IMR-90 (cell line): ENCODE measurements around the gene MYBL2. TPM values are rescaled to one million over a fixed set of nuclear protein-coding genes. Genes with fewer than 3 reads are reported as not detected.

Source experiments
- ATAC-seq: fragments of 200-7000 bp; cut with Tn5 transposase; 2 replicates; pipeline ENCODE4 v1.9.1; 2020; ENCODE audit warnings: low read depth, mild to moderate bottlenecking, moderate library complexity
- Bru-seq: library from RNA; stranded (reverse); fragments of 400-500 nt; gene quantifications from one replicate; lab custom pipeline; 2021; lab: Mats Ljungman, UMichigan
- BruChase-seq, 2 experiments: library from RNA; stranded (reverse); fragments of 400-500 nt; gene quantifications; one replicate each; lab custom pipeline; 2021; lab: Mats Ljungman, UMichigan
- BruUV-seq: library from RNA; stranded (reverse); fragments of 400-500 nt; replicated peaks from 2 replicates; lab custom pipeline; 2021; lab: Mats Ljungman, UMichigan
- CTCF ChIA-PET: fragments of 300-600 bp; formaldehyde crosslinking; extraction: SDS; loops from one replicate; lab custom pipeline; 2021; ENCODE audit warnings: antibody characterized with exemption; lab: Yijun Ruan, JAX
- POLR2A ChIA-PET: fragments of 300-600 bp; sonication (Branson Sonifier 250); formaldehyde crosslinking; loops from one replicate; lab custom pipeline; 2022; ENCODE audit warnings: antibody characterized with exemption; ENCODE audit not compliant: unreplicated experiment; lab: Charles Lee
- DNase-seq: peaks from one replicate; pipeline ENCODE4 v3.0.0; 2013
- H2AFZ ChIP-seq: replicated peaks from 2 replicates; pipeline ENCODE3; 2013; ENCODE audit warnings: low read length, mild to moderate bottlenecking; ENCODE audit not compliant: poor library complexity
- H2AK5ac ChIP-seq: 2 replicates; pipeline ENCODE4 v1.6.1; 2013; ENCODE audit warnings: low read depth, low read length, inconsistent platforms
- H2AK9ac ChIP-seq: replicated peaks from 2 replicates; pipeline ENCODE3; 2013; ENCODE audit warnings: mild to moderate bottlenecking, low read depth, low read length, moderate library complexity; ENCODE audit not compliant: poor library complexity
- H2BK120ac ChIP-seq: 2 replicates; pipeline ENCODE4 v1.6.1; 2013; ENCODE audit warnings: low read depth, low read length, inconsistent platforms
- H2BK15ac ChIP-seq: 3 replicates; pipeline ENCODE4 v1.6.1; 2013; ENCODE audit warnings: low read depth, low read length, inconsistent platforms
- H2BK20ac ChIP-seq: 2 replicates; pipeline ENCODE4 v1.6.1; 2013; ENCODE audit warnings: low read depth, mild to moderate bottlenecking, inconsistent platforms, low read length, moderate library complexity
- H2BK5ac ChIP-seq: 2 replicates; pipeline ENCODE4 v1.6.1; 2013; ENCODE audit warnings: mild to moderate bottlenecking, low read depth, low read length, inconsistent platforms; ENCODE audit not compliant: poor library complexity, severe bottlenecking
- H3K14ac ChIP-seq: replicated peaks from 2 replicates; pipeline ENCODE4 v1.6.1; 2013; ENCODE audit warnings: low read depth, low read length, inconsistent platforms
- H3K18ac ChIP-seq: 2 replicates; pipeline ENCODE4 v1.6.1; 2013; ENCODE audit warnings: low read depth, low read length, control low read depth
- H3K23ac ChIP-seq: 2 replicates; pipeline ENCODE4 v1.6.1; 2013; ENCODE audit warnings: low read depth, low read length, inconsistent platforms
- H3K27ac ChIP-seq: 2 replicates; pipeline ENCODE4 v1.5.1; 2013; ENCODE audit warnings: mild to moderate bottlenecking, control low read depth, low read length; ENCODE audit not compliant: insufficient read depth
- H3K27me3 ChIP-seq: 2 replicates; pipeline ENCODE4 v1.6.1; 2013; ENCODE audit warnings: low read length; ENCODE audit not compliant: control insufficient read depth, insufficient read depth
- H3K36me3 ChIP-seq: 2 replicates; pipeline ENCODE4 v1.6.1; 2013; ENCODE audit warnings: low read length, mixed read lengths; ENCODE audit not compliant: control insufficient read depth, insufficient read depth
- H3K4ac ChIP-seq: 2 replicates; pipeline ENCODE4 v1.6.1; 2013; ENCODE audit warnings: low read depth, low read length, inconsistent platforms
- H3K4me1 ChIP-seq: 2 replicates; pipeline ENCODE4 v1.6.1; 2013; ENCODE audit warnings: low read length, mixed read lengths; ENCODE audit not compliant: control insufficient read depth, insufficient read depth
- H3K4me2 ChIP-seq: 2 replicates; pipeline ENCODE4 v1.6.1; 2013; ENCODE audit warnings: low read depth, mild to moderate bottlenecking, control low read depth, low read length, moderate library complexity
- H3K4me3 ChIP-seq: 2 replicates; pipeline ENCODE4 v1.5.1; 2013; ENCODE audit warnings: low read depth, mild to moderate bottlenecking, control low read depth, low read length, moderate library complexity; ENCODE audit not compliant: insufficient read depth
- H3K56ac ChIP-seq: 2 replicates; pipeline ENCODE4 v1.6.1; 2013; ENCODE audit warnings: low read length, inconsistent platforms; ENCODE audit not compliant: insufficient read depth; ENCODE audit errors: extremely low read depth
- H3K79me1 ChIP-seq, 2 experiments: 2 replicates each; pipeline ENCODE4 v1.6.1; 2013; ENCODE audit warnings: low read length in 2 of 2, inconsistent platforms in 1 of 2, low read depth in 1 of 2
- H3K9ac ChIP-seq: 2 replicates; pipeline ENCODE4 v1.6.1; 2013; ENCODE audit warnings: low read depth, low read length, control low read depth
- H3K9me1 ChIP-seq: 2 replicates; pipeline ENCODE4 v1.6.1; 2013; ENCODE audit warnings: low read length, inconsistent platforms; ENCODE audit not compliant: insufficient read depth
- H3K9me3 ChIP-seq: 2 replicates; pipeline ENCODE4 v1.6.1; 2013; ENCODE audit warnings: low read length; ENCODE audit not compliant: control insufficient read depth, insufficient read depth
- H4K20me1 ChIP-seq: 2 replicates; pipeline ENCODE4 v1.6.1; 2013; ENCODE audit warnings: low read length, inconsistent platforms; ENCODE audit not compliant: insufficient read depth
- H4K5ac ChIP-seq: 2 replicates; pipeline ENCODE4 v1.6.1; 2013; ENCODE audit warnings: mild to moderate bottlenecking, low read depth, low read length, control low read depth
- H4K8ac ChIP-seq, 2 experiments: 2 replicates each; pipeline ENCODE4 v1.6.1; 2013; ENCODE audit warnings: low read depth in 2 of 2, low read length in 2 of 2, control low read depth in 1 of 2, inconsistent platforms in 1 of 2
- H4K91ac ChIP-seq: 2 replicates; pipeline ENCODE4 v1.6.1; 2013; ENCODE audit warnings: low read depth, low read length, inconsistent platforms; ENCODE audit not compliant: insufficient read depth
- BHLHE40 ChIP-seq: fragments of 150-350 bp; IDR thresholded peaks from 2 replicates; pipeline ENCODE4 v1.6.1; 2016; ENCODE audit warnings: mild to moderate bottlenecking, low read depth, low read length
- MAZ ChIP-seq: IDR thresholded peaks from 2 replicates; pipeline ENCODE4 v1.6.1; 2012; ENCODE audit warnings: low read depth, mild to moderate bottlenecking, low read length, improper control_type of control experiment, moderate library complexity, borderline replicate concordance
- MXI1 ChIP-seq: IDR thresholded peaks from 2 replicates; pipeline ENCODE4 v1.6.1; 2012; ENCODE audit warnings: low read depth, mild to moderate bottlenecking, low read length, moderate library complexity, borderline replicate concordance
- WGBS, 2 experiments: methylation state at CpG; one replicate each; pipeline versions ENCODE4 v1.1.5 to v1.1.7; 2013; ENCODE audit warnings: missing lambda C conversion rate in 2 of 2; ENCODE audit not compliant: insufficient read length in 1 of 2; ENCODE audit errors: extremely low coverage in 2 of 2; 5-methylcytosine and 5-hydroxymethylcytosine counted together
- dilution Hi-C: fragments of 300-500 bp; cut with HindIII; formaldehyde crosslinking; loops from one replicate; pipeline ENCODE4 v1.14.3; 2018; ENCODE audit warnings: low sequenced_read_pairs; ENCODE audit not compliant: unreplicated experiment
- in situ Hi-C: fragments of 300-500 bp; cut with MboI; formaldehyde crosslinking; loops from 3 replicates; pipeline ENCODE4 v1.14.3; 2019; ENCODE audit warnings: low sequenced_read_pairs, inconsistent platforms, mixed read lengths
- intact Hi-C: fragments of 100-400 bp; cut with micrococcal nuclease; formaldehyde crosslinking; loops from 2 replicates; pipeline ENCODE4 v1.10.0; 2022
- long read RNA-seq: library from polyadenylated mRNA; unstranded; transcript quantifications from one replicate; pipeline ENCODE4 v2.0.0, GENCODE V29; 2021; ENCODE audit not compliant: unreplicated experiment
- polyA plus RNA-seq, 3 experiments: library from polyadenylated mRNA; depleted of rRNA; stranded (reverse); fragments of >200 nt; gene quantifications; 2 replicates each; pipeline ENCODE4 v1.2.3, GENCODE V29; 2012; ENCODE audit warnings: low replicate concordance in 1 of 3
- total RNA-seq: library from RNA; depleted of rRNA; stranded (reverse); fragments of >200 nt; gene quantifications from 2 replicates; pipeline ENCODE4 v1.2.3, GENCODE V29; 2012; rRNA removed

The MYBL2 gene
- 21.7 and 23.1 TPM in 2 replicates for total RNA-seq
- 12.4 and 13.2 TPM in 2 replicates for polyA plus RNA-seq (2012; rRNA removed)
- 6.4 and 7.5 TPM in 2 replicates for polyA plus RNA-seq (2012; cell fraction: cytosol; rRNA removed)
- polyA plus RNA-seq (2012; cell fraction: nucleus; rRNA removed; ENCODE audit: low replicate concordance) = 5.6 and 8.9 TPM in 2 replicates
- Bru-seq, nascent RNA = percentile 40 among the genes with signal in this experiment
- percentile 35 among the genes with signal in this experiment for BruChase-seq, experiment 1, labeled RNA remaining after a 6-hour chase
- percentile 33 among the genes with signal in this experiment for BruChase-seq, experiment 2, labeled RNA remaining after a 2-hour chase
- long read RNA-seq, transcript MYBL2-201 (14 exons, 2,639 nt) = major isoform, 10 of 15 reads
- long read RNA-seq, partial matches to known transcripts = 4 of 15 reads
- long read RNA-seq, other reads (novel, unspliced or antisense) = 1 of 15 reads

GRCh38 chr20:43666376-43667328, at the start of gene MYBL2:
Gene MYBL2 (plus strand): TSS chr20:43667114. CDS start chr20:43667284, 170 bp downstream.
- Histone ChIP-seq H3K9me3 (no peaks in the 10 kb centered on the region), H3K18ac (no peak within 1 kb of the TSS), H2BK120ac (no peak within 1 kb of the TSS), H4K8ac (peak within 1 kb of the TSS in 1 of 2 experiments; percentile 46; a peak in 1 of 4 replicates), H4K5ac (no peak within 1 kb of the TSS), H2BK15ac (no peak within 1 kb of the TSS), H4K20me1 (peaks cover 4% of the 10 kb centered on the region), H2AK5ac (peak within 1 kb of the TSS; percentile 56), H3K27ac (peak within 1 kb of the TSS; percentile 4; the same call in 1 of the 2 replicates), H3K4ac (peak within 1 kb of the TSS; percentile 27; the same call in 1 of the 2 replicates), H3K56ac (no peak within 1 kb of the TSS), H3K9me1 (peaks cover 14% of the 10 kb centered on the region), H3K4me3 (peak within 1 kb of the TSS; percentile 77), H2AK9ac (peak within 1 kb of the TSS; percentile 84), H3K4me2 (peak within 1 kb of the TSS; percentile 67), H4K91ac (no peak within 1 kb of the TSS), H2AFZ (peak within 1 kb of the TSS; percentile 99), H3K27me3 (peaks cover 3% of the 10 kb centered on the region; the same call in 1 of the 2 replicates), H2BK20ac (no peak within 1 kb of the TSS), H3K14ac (no peak within 1 kb of the TSS; the same call in 1 of the 2 replicates), H3K9ac (peak within 1 kb of the TSS; percentile 33), H3K23ac (peak within 1 kb of the TSS; percentile 87), H3K36me3 (no peaks in the 10 kb centered on the region), H3K4me1 (peaks cover 1% of the 10 kb centered on the region; the same call in 1 of the 2 replicates), H3K79me1 (peaks cover 15 to 28% of the 10 kb centered on the region in 2 experiments), H2BK5ac (no peak within 1 kb of the TSS)
- CTCF ChIA-PET = interaction anchor here (0.7 kb wide), 1 partner anchor 445 kb away, joined by 3 read pairs; no protein-coding TSS in a partner anchor
- no TSS peak for BruUV-seq
- dilution Hi-C loops (no loop called here), intact Hi-C loops (no loop called here), in situ Hi-C loops (no loop called here)
- POLR2A ChIA-PET = no interaction called here
- peak; percentile 99 for ATAC-seq
- peak; percentile 95 for TF ChIP-seq MXI1
- peak; percentile 9; the same call in 1 of the 2 replicates for TF ChIP-seq MAZ
- no peak for TF ChIP-seq BHLHE40
- 5% methylated on average over 33 of the region's 90 CpGs; no CpG with 5 or more reads in 1 of the 2 experiments for WGBS, 2 experiments
- DNase-seq = peak; percentile 45
